Upper lobe of left lung (tissue), 6 donors: ENCODE results near the gene MAPK8IP1. TPM values are rescaled to one million over a fixed set of nuclear protein-coding genes. Genes with fewer than 3 reads are reported as not detected.

Experiments
- ATAC-seq, 2 donors: fragments of 200-7000 bp; cut with Tn5 transposase; one replicate each; pipeline ENCODE4 v1.9.1; 2022; ENCODE audit warnings: mild to moderate bottlenecking in 2 of 2, moderate library complexity in 2 of 2; ENCODE audit not compliant: low FRiP score in 2 of 2
- DNase-seq, 2 donors: peaks; one replicate each; pipeline ENCODE4 v3.0.0-alpha.2; 2019 to 2020
- H3K27ac ChIP-seq, 4 donors: fragments of 200-600 bp; sonication (generic); one replicate each; pipeline ENCODE4 v1.5.1; 2016 to 2019
- H3K27me3 ChIP-seq, 4 donors: fragments of 200-600 bp; sonication (generic); one replicate each; pipeline ENCODE4 v1.5.1; 2017 to 2019
- H3K36me3 ChIP-seq, 4 donors: fragments of 200-600 bp; sonication (generic); one replicate each; pipeline ENCODE4 v1.5.1; 2016 to 2019
- H3K4me1 ChIP-seq, 4 donors: fragments of 200-600 bp; sonication (generic); one replicate each; pipeline ENCODE4 v1.5.1; 2018 to 2019
- H3K4me3 ChIP-seq, 4 donors: fragments of 200-600 bp; sonication (generic); one replicate each; pipeline ENCODE4 v1.5.1; 2017 to 2019; ENCODE audit warnings: mild to moderate bottlenecking in 2 of 4, moderate library complexity in 1 of 4
- H3K9me3 ChIP-seq, 4 donors: fragments of 200-600 bp; sonication (generic); one replicate each; pipeline ENCODE4 v1.5.1; 2018 to 2019
- EP300 ChIP-seq, 4 donors: sonication (generic); formaldehyde crosslinking; IDR thresholded peaks; one replicate each; pipeline ENCODE4 v1.5.1; 2017; ENCODE audit warnings: antibody characterized with exemption in 4 of 4, control low read depth in 2 of 4
- POLR2A ChIP-seq, 4 donors: fragments of 450-650 bp; IDR thresholded peaks; one replicate each; pipeline ENCODE4 v1.5.1; 2016 to 2017; ENCODE audit warnings: antibody characterized with exemption in 4 of 4, mild to moderate bottlenecking in 2 of 4
- POLR2AphosphoS5 ChIP-seq, 2 donors: sonication (generic); formaldehyde crosslinking; IDR thresholded peaks; one replicate each; pipeline ENCODE4 v1.5.1; 2017; ENCODE audit warnings: antibody characterized with exemption in 2 of 2
- WGBS, 2 donors: methylation state at CpG; one replicate each; pipeline ENCODE4 v1.1.5; 2017 to 2018; 5-methylcytosine and 5-hydroxymethylcytosine counted together
- total RNA-seq, 6 donors: library from RNA; depleted of rRNA in 4 of 6; stranded (reverse); fragments of >200 nt in 4 of 6; gene quantifications; one replicate each; pipeline versions ENCODE4 v1.1.0 to v1.2.1, GENCODE V29; 2016 to 2021
- TF ChIP-seq, protein P1 (sequence below), 6 experiments: fragments of 450-650 bp in 4 of 6; fragments of 200-600 bp in 2 of 6; sonication (generic) in 2 of 6; IDR thresholded peaks; one replicate each; pipeline ENCODE4 v1.5.1; 2016 to 2019; ENCODE audit warnings: antibody characterized with exemption in 6 of 6
- donor health status: DM: no; HTN: no; CAD: no; lungs with moderate emphysema.
- donor health status: DM: no; HTN: yes; CAD: no; lungs with severe emphysema.

MAPK8IP1 gene
- total RNA-seq, 6 donors from 2014 or later: 2.1 to 16.0 (median 8.7) TPM

DNA sequence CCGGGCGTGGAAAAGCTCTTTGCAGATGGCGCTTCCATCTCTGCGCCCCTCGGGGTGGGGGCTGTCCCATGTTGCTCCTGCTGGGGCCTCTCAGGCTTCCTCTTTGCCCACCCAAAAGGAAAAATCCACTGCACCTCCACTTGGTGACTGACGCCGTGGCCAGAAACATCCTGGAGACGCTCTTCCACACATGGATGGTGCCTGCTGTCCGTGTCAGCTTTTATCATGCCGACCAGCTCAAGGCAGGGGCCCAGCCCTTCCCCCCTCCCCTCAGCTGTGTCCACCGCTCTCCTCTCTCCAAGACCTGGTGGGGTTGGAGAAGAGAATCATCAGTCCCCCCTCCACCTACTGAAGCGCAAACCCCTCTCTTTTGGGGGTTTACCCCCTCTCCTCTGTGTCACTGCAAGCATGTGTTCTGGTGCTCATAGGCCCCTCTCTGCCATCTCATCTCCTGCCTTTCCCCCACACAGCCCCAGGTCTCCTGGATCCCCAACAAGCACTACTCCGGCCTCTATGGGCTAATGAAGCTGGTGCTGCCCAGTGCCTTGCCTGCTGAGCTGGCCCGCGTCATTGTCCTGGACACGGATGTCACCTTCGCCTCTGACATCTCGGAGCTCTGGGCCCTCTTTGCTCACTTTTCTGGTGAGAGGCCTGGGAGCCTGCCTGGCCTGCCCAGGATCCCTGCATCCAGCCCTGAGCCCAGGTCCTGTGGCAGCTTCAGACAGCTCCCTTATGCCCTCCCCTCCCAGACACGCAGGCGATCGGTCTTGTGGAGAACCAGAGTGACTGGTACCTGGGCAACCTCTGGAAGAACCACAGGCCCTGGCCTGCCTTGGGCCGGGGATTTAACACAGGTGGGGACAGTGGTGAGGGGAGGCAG is 38.8 kb downstream of the MAPK8IP1 start:
- Histone ChIP-seq H3K27me3 (peaks cover 0 to 23% (median 16%) of the 10 kb centered on the region in 4 donors), H3K9me3 (no peaks in the 10 kb centered on the region), H3K36me3 (no peaks in the 10 kb centered on the region), H3K4me1 (peaks cover 14 to 28% (median 22%) of the 10 kb centered on the region in 4 donors), H3K4me3 (no peak overlapping the region), H3K27ac (no peak overlapping the region)
- peak in 1 of 2 donors; percentile 58 for DNase-seq
- no peak for TF ChIP-seq POLR2AphosphoS5 (IDR thresholded peaks at IDR 0.05)
- WGBS, 2 donors: 78 to 83% methylated on average over 15 to 22 of the region's 22 CpGs
- ATAC-seq: no peak

DNA sequence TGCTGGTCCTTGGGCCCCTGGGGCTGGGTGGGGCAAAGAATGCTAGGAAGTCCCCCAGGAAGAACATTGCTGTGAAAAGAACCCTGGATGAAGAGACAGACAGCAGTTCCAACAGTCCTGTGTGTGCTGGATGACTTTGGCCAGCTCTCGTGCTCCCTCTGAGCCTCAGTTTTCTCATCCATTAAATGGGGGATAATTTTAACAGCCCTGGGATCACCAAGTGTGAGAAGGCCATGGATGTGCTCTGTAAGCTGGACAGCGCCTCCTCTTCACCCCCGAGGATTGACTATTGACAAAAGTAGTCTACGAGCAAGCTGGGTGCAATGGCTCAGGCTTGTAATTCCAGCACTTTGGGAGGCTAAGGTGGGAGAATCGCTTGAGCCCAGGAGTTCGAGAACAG is 39.5 kb downstream of the MAPK8IP1 start:
- H3K4me1 ChIP-seq: peaks cover 14 to 33% (median 24%) of the 10 kb centered on the region in 4 donors

DNA sequence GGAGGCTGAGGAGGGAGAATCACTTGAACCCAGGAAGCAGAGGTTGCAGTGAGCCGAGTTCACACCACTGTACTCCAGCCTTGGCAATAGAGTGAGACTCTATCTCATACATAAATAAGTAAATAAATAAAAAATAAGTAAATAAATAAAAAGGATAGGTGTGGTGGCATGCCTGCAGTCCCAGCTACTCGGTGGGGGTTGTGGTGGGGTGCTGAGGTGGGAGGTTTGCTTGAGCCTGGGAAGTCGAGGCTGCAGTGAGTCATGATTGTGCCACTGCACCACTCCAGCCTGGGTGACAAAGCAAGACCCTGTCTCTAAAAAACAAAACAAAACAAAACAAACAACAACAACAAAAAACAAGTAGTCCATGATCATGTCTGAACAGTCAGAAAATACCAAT is 40.1 kb downstream of the MAPK8IP1 start:
- Histone ChIP-seq H3K27me3 (peaks cover 0 to 23% (median 16%) of the 10 kb centered on the region in 4 donors), H3K27ac (no peak overlapping the region), H3K36me3 (no peaks in the 10 kb centered on the region), H3K4me1 (peaks cover 14 to 39% (median 28%) of the 10 kb centered on the region in 4 donors), H3K9me3 (no peaks in the 10 kb centered on the region), H3K4me3 (no peak overlapping the region)
- TF ChIP-seq, protein P1, sequence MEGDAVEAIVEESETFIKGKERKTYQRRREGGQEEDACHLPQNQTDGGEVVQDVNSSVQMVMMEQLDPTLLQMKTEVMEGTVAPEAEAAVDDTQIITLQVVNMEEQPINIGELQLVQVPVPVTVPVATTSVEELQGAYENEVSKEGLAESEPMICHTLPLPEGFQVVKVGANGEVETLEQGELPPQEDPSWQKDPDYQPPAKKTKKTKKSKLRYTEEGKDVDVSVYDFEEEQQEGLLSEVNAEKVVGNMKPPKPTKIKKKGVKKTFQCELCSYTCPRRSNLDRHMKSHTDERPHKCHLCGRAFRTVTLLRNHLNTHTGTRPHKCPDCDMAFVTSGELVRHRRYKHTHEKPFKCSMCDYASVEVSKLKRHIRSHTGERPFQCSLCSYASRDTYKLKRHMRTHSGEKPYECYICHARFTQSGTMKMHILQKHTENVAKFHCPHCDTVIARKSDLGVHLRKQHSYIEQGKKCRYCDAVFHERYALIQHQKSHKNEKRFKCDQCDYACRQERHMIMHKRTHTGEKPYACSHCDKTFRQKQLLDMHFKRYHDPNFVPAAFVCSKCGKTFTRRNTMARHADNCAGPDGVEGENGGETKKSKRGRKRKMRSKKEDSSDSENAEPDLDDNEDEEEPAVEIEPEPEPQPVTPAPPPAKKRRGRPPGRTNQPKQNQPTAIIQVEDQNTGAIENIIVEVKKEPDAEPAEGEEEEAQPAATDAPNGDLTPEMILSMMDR (IDR thresholded peaks at IDR 0.05): no peak
- TF ChIP-seq POLR2AphosphoS5 (IDR thresholded peaks at IDR 0.05): no peak
- WGBS, 2 donors: 79 to 88% methylated on average over 3 of the region's 3 CpGs
- ATAC-seq (no peak), DNase-seq (no peak)

More for the DNA sequence above, 39.5 kb downstream of the MAPK8IP1 start:
- H3K4me3 ChIP-seq: no peak overlapping the region
- TF ChIP-seq POLR2A (IDR thresholded peaks at IDR 0.05) (no peak), EP300 (IDR thresholded peaks at IDR 0.05) (no peak), POLR2AphosphoS5 (IDR thresholded peaks at IDR 0.05) (no peak)
- TF ChIP-seq, protein P1 (IDR thresholded peaks at IDR 0.05): no peak
- H3K27me3 ChIP-seq: peaks cover 0 to 23% (median 16%) of the 10 kb centered on the region in 4 donors
- ATAC-seq (no peak), DNase-seq (no peak)
- no peaks in the 10 kb centered on the region for H3K36me3 ChIP-seq
- H3K9me3 ChIP-seq: no peaks in the 10 kb centered on the region
- WGBS, 2 donors: 79 to 89% methylated on average over 6 of the region's 6 CpGs
- H3K27ac ChIP-seq: no peak overlapping the region

DNA sequence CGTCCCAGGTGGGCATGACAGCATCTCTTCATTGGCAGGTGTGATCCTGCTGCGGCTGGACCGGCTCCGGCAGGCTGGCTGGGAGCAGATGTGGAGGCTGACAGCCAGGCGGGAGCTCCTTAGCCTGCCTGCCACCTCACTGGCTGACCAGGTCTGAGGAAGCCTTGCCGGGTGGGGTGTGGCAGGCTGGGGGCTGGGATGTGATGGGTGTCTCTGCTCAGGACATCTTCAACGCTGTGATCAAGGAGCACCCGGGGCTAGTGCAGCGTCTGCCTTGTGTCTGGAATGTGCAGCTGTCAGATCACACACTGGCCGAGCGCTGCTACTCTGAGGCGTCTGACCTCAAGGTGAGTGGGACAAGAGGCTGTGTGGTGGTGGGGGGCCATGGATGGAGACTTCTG is 40.5 kb downstream of the MAPK8IP1 start:
- WGBS, 2 donors: 62 to 75% methylated on average over 9 to 12 of the region's 12 CpGs
- Histone ChIP-seq H3K4me1 (peaks cover 14 to 40% (median 26%) of the 10 kb centered on the region in 4 donors), H3K27ac (no peak overlapping the region), H3K36me3 (peaks cover 0 to 4% (median 0%) of the 10 kb centered on the region in 4 donors), H3K27me3 (peaks cover 0 to 23% (median 16%) of the 10 kb centered on the region in 4 donors), H3K4me3 (no peak overlapping the region), H3K9me3 (no peaks in the 10 kb centered on the region)
- TF ChIP-seq POLR2A (IDR thresholded peaks at IDR 0.05): no peak
- TF ChIP-seq POLR2AphosphoS5 (IDR thresholded peaks at IDR 0.05): no peak
- TF ChIP-seq EP300 (IDR thresholded peaks at IDR 0.05): no peak
- TF ChIP-seq, protein P1 (IDR thresholded peaks at IDR 0.05): no peak
- ATAC-seq (no peak), DNase-seq (peak in 1 of 2 donors; percentile 66)

DNA sequence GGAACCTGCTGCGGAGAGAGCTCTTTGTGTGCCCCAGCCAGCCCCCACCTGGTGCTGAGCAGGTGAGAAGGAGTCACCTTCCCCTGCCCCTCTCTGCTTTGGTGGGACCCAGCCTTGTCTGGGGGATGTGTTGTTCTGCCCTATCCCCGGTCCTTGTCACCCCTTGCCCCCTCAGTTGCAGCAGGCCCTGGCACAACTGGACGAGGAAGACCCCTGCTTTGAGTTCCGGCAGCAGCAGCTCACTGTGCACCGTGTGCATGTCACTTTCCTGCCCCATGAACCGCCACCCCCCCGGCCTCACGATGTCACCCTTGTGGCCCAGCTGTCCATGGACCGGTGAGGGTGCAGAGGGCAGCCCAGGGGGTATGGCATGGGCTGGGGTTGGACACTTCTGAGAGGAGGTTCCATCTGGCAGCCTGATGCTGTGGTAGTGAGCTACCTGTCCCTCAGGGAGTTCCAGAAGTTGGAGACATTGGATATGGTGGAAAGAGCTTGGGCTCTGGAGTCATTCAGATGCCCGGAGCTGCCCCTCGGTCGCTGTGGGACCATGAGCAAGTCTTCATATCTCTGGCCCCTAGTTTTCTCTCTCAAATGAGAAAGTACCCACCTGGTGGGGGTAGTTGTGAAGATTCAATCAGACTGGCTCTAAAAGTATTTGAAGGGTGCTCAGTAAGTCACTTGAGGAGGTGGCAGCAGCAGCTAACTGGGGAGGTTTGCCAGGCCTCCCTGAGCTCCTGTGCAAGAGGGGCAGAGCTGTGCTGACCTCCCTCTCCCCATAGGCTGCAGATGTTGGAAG is 41.3 kb downstream of the MAPK8IP1 start:
- WGBS, 2 donors: 94 to 100% methylated on average over 2 to 12 of the region's 12 CpGs
- Histone ChIP-seq H3K36me3 (peaks cover 0 to 11% (median 3%) of the 10 kb centered on the region in 4 donors), H3K27me3 (peaks cover 0 to 18% (median 15%) of the 10 kb centered on the region in 4 donors), H3K4me3 (no peak overlapping the region), H3K4me1 (peaks cover 14 to 33% (median 23%) of the 10 kb centered on the region in 4 donors), H3K9me3 (no peaks in the 10 kb centered on the region), H3K27ac (no peak overlapping the region)
- ATAC-seq: no peak
- peak in 1 of 2 donors; percentile 60 for DNase-seq
- TF ChIP-seq EP300 (IDR thresholded peaks at IDR 0.05) (no peak), POLR2AphosphoS5 (IDR thresholded peaks at IDR 0.05) (no peak), POLR2A (IDR thresholded peaks at IDR 0.05) (no peak)
- TF ChIP-seq, protein P1 (IDR thresholded peaks at IDR 0.05): no peak
